IMR-90 (cell line): ENCODE measurements around the gene IRF2BP1.

Experiments used
- CEBPB ChIP-seq: IDR thresholded peaks from 2 replicates; pipeline ENCODE4 v1.6.1; 2012; ENCODE audit warnings: low read depth, low read length, improper control_type of control experiment
- MAZ ChIP-seq: IDR thresholded peaks from 2 replicates; pipeline ENCODE4 v1.6.1; 2012; ENCODE audit warnings: low read depth, mild to moderate bottlenecking, low read length, improper control_type of control experiment, moderate library complexity, borderline replicate concordance
- MXI1 ChIP-seq: IDR thresholded peaks from 2 replicates; pipeline ENCODE4 v1.6.1; 2012; ENCODE audit warnings: low read depth, mild to moderate bottlenecking, low read length, moderate library complexity, borderline replicate concordance
- POLR2A ChIP-seq: IDR thresholded peaks from 2 replicates; pipeline ENCODE4 v1.6.1; 2012; ENCODE audit warnings: mild to moderate bottlenecking, low read depth, low read length
- RFX5 ChIP-seq: IDR thresholded peaks from 2 replicates; pipeline ENCODE4 v1.8.0; 2012; ENCODE audit warnings: low read depth, mild to moderate bottlenecking, low read length, moderate library complexity
- TF ChIP-seq, protein P1 (sequence below): conservative IDR thresholded peaks from 2 replicates; pipeline ENCODE4 v1.5.1; 2012; ENCODE audit warnings: mild to moderate bottlenecking, low read depth, low read length, improper control_type of control experiment

DNA sequence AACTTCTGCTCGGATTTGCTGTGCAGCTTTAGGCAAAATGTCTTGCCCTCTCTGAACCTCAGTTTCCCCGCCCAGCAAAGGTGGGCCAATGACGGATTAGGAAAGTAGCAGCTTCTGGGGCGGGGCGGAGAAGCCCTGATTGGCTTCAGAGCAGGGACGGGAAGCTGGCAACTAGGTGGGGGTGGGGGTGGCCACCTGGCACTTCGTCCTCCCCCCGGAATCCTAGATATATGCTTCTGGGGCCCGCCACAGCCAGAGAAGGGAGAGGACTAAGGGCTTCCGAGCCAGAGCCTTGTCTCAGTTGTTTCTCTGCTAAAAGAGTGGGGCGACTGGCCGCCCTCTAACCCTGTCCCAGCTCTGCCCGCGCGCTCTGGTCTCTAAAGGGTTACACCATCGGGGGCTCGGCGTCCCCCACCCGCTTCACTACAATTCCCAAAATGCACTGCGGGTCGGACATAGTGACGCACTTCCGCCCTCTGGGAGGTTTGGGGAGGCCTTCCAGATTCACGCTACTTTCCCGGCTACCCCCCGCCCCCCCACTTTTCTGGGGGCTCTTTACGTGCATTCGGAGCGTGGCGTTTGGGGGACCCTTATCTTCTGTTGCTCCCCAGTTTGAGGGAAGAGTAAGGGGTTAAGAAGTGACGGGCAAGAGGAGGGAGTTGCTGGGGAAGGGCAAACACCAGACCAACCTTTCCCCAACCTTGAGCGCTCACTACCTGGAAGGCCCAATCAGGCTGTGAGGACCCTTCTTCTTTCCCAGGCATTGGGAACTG lies 672 bp upstream of the IRF2BP1 start:
- TF ChIP-seq, protein P1, sequence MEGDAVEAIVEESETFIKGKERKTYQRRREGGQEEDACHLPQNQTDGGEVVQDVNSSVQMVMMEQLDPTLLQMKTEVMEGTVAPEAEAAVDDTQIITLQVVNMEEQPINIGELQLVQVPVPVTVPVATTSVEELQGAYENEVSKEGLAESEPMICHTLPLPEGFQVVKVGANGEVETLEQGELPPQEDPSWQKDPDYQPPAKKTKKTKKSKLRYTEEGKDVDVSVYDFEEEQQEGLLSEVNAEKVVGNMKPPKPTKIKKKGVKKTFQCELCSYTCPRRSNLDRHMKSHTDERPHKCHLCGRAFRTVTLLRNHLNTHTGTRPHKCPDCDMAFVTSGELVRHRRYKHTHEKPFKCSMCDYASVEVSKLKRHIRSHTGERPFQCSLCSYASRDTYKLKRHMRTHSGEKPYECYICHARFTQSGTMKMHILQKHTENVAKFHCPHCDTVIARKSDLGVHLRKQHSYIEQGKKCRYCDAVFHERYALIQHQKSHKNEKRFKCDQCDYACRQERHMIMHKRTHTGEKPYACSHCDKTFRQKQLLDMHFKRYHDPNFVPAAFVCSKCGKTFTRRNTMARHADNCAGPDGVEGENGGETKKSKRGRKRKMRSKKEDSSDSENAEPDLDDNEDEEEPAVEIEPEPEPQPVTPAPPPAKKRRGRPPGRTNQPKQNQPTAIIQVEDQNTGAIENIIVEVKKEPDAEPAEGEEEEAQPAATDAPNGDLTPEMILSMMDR: no peak
- TF ChIP-seq CEBPB (0 out of 2 replicates have a peak, but pooled peaks have one; percentile 19), MAZ (peak; percentile 97; the same call in 1 of the 2 replicates), POLR2A (peak; percentile 30; the same call in 1 of the 2 replicates), MXI1 (0 out of 2 replicates have a peak, but pooled peaks have one; percentile 17), RFX5 (no peak)
